Stimulated activated effector memory CD8-positive, alpha-beta T cell treated with anti-CD3 and anti-CD28 coated beads, Interleukin-12 subunit alpha, Interleukin-12 subunit beta, amount 100 ng/mL, for 72 hours (primary cell): ENCODE results near the gene COL13A1.

Experiments used
- ATAC-seq: fragments of 150-1000 bp; cut with Tn5 transposase; 2 replicates; pipeline ENCODE4 v1.10.0; 2021
- DNase-seq, 2 donors: peaks; one replicate each; pipeline ENCODE4 v3.0.0; 2021 to 2022; ENCODE audit warnings: low spot score in 2 of 2
- H3K27ac Mint-ChIP-seq: one replicate; pipeline ENCODE4 v1.8.0; 2022; ENCODE audit warnings: mild to moderate bottlenecking, mixed read lengths
- H3K36me3 Mint-ChIP-seq: one replicate; pipeline ENCODE4 v1.8.0; 2022; ENCODE audit warnings: mild to moderate bottlenecking, mixed read lengths
- H3K4me1 Mint-ChIP-seq: one replicate; pipeline ENCODE4 v1.8.0; 2022; ENCODE audit warnings: mixed read lengths
- H3K4me3 Mint-ChIP-seq: one replicate; pipeline ENCODE4 v1.8.0; 2022; ENCODE audit warnings: mild to moderate bottlenecking, mixed read lengths
- H3K9me3 Mint-ChIP-seq: one replicate; pipeline ENCODE4 v1.8.0; 2022; ENCODE audit warnings: mixed read lengths

The COL13A1 gene

DNA sequence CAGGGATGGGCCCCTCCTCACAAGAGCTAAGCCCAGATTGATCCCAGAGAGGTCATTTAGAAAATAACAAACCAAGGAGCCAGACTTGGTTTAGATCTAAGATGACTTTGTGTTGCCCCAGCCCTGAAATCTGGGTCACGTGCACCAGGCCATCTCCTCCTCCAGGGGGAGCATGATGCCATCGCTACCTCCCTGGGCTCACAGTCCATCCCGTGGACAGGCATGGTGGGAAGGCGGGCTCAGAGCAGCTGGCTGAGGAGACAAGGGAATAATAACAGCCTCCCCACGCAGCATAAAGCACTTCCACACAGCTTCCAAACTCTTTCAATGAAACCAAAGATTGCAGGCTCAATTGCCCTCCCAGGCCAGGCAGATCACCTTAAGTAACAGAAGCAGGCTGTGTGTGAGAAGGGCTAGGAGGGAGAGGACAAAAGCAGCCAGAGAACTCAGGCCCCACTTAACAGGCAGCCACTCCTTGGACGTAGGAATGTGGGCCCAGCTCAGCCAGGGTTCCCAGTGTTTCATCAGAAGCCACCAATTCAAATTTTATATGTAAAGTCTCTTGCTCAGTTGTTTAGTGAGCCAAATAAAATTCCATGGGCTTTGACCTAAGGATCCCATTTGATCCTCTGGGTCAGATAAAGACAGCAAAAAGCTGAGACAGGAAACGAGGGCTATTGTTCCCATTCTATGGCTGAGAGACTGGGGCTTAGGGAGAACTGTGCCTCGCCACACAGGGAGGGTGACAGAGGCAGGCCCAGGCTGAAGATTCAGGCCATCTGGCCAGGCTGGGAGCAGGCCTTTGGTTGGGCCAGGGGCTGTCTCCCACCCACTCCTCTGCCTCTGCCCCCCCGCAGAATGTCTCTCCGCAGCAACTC lies 100.2 kb downstream of the COL13A1 start:
- H3K36me3 Mint-ChIP-seq, result no peaks in the 10 kb centered on the region
- no peaks in the 10 kb centered on the region for H3K9me3 Mint-ChIP-seq
- peak in 1 of 2 donors; percentile 55 for DNase-seq
- H3K4me1 Mint-ChIP-seq, result no peaks in the 10 kb centered on the region
- H3K27ac Mint-ChIP-seq, result no peak overlapping the region
- peak; percentile 29 for ATAC-seq
- no peak overlapping the region for H3K4me3 Mint-ChIP-seq

DNA sequence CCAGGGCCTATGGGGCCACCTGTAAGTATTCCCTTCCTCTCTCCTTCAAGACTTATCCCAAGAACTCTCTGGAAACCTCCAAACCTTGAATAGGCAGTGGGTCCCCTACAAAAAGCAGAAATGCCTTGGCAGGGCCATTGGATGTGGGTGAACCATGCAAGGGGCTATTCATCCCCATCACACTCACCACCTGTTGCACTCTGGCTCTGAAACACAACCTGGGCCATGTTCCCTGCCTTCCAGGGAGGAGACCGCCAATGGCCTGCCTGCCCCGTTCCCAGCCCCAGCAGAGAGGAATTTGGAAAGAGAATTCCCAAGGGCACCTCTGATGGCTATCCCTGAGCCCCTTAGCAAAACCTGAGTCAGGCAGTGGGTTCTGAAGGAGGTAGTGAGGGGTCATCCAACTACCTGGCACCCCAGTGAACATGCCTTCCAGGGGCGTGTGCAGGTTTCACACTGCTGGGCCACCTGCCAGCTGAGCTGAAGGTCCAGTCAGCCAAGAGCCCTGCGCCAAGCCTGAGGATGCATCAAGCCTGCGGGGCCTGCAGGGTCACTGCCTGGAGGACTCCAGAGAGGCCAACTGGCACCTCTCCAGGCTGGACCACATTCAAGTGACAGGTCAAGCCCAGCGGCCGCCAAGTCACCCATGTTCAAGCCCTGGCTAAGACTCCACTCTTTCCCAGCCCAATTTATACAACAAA lies 101.3 kb downstream of the COL13A1 start:
- no peak for ATAC-seq
- H3K27ac Mint-ChIP-seq, result no peak overlapping the region
- no peaks in the 10 kb centered on the region for H3K36me3 Mint-ChIP-seq
- no peaks in the 10 kb centered on the region for H3K9me3 Mint-ChIP-seq
- no peaks in the 10 kb centered on the region for H3K4me1 Mint-ChIP-seq
- DNase-seq, result no peak
- no peak overlapping the region for H3K4me3 Mint-ChIP-seq

DNA sequence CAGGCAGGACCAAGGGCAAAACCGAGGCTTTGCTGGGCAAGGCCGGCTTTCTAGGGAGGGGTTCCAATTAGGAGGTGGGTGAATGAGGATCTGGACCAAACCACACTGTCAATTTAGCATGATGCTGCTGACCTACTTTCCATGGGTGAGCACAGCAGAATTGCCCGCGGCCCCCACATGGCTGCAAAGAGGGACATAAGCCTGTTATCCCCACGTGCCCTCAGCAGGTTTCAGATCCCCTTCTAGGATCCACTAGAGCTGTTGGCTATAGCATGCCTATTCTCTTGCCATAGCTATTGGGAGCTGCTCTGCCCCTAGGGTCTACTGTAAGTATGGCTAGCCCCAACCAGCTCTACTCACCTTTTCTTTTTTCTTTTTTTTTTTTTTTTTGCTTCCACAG lies 102.8 kb downstream of the COL13A1 start:
- Mint-ChIP-seq H3K4me3 (no peak overlapping the region), H3K36me3 (no peaks in the 10 kb centered on the region), H3K9me3 (no peaks in the 10 kb centered on the region), H3K27ac (no peak overlapping the region), H3K4me1 (no peaks in the 10 kb centered on the region)
- DNase-seq (no peak), ATAC-seq (no peak)

DNA sequence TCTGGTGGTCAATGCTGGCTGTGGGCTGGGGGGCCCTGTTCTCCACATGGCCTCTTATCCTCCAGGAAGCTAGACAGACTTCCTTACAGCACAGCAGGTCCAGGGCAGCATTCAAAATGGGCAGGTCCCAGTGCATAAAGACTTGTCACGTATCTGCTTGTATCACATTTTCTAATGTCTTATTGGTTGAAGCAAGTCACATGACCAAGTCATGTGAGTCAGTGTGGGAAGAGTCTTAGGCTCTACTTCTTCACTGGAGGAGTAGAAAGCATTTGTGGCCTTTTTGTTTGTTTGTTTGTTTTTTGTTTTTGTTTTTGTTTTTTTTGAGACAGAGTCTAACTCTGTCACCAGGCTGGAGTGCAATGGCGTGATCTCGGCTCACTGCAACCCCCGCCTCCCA lies 104.7 kb downstream of the COL13A1 start:
- DNase-seq, result no peak
- no peak for ATAC-seq
- no peaks in the 10 kb centered on the region for H3K36me3 Mint-ChIP-seq
- no peak overlapping the region for H3K4me3 Mint-ChIP-seq
- no peak overlapping the region for H3K27ac Mint-ChIP-seq
- no peaks in the 10 kb centered on the region for H3K9me3 Mint-ChIP-seq
- no peaks in the 10 kb centered on the region for H3K4me1 Mint-ChIP-seq

DNA sequence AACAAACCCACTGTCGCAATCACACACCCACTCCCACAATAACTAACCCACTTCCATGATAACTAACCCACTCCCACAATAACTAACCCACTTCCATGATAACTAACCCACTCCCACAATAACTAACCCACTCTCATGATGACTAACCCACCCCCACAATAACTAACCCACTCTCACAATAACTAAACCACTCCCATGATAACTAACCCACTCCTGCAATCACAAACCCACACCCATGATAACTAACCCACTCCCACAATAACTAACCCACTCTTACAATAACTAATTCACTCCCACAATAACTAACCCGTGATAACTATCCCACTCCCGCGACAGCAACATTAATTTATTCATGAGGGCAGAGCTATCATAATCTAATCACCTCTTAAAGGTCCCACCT lies 105.8 kb downstream of the COL13A1 start:
- DNase-seq (no peak), ATAC-seq (no peak)
- no peak overlapping the region for H3K27ac Mint-ChIP-seq
- no peaks in the 10 kb centered on the region for H3K36me3 Mint-ChIP-seq
- H3K4me3 Mint-ChIP-seq, result no peak overlapping the region
- H3K4me1 Mint-ChIP-seq, result no peaks in the 10 kb centered on the region
- H3K9me3 Mint-ChIP-seq, result no peaks in the 10 kb centered on the region

DNA sequence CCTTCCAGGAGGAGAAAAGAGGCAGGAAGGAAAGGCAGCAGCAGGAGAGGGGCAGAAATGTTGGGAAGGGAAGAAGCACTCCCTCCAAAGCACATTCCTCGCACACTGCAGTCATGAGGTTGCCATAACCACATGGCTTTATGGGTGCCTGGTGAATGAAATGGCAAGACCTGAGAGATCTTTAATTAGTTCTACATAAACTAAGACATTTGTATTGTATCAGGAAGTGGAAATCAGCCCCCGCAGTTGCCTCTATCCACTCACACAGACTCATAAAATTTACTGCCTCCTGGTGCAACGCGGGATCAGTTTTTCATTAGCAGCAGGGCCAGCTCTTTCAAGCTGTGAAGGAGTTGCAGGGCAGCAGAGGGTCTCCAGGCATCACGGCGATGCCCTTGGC lies 106.4 kb downstream of the COL13A1 start:
- Mint-ChIP-seq H3K27ac (no peak overlapping the region), H3K4me3 (no peak overlapping the region), H3K9me3 (no peaks in the 10 kb centered on the region), H3K36me3 (no peaks in the 10 kb centered on the region), H3K4me1 (no peaks in the 10 kb centered on the region)
- ATAC-seq (no peak), DNase-seq (no peak)

DNA sequence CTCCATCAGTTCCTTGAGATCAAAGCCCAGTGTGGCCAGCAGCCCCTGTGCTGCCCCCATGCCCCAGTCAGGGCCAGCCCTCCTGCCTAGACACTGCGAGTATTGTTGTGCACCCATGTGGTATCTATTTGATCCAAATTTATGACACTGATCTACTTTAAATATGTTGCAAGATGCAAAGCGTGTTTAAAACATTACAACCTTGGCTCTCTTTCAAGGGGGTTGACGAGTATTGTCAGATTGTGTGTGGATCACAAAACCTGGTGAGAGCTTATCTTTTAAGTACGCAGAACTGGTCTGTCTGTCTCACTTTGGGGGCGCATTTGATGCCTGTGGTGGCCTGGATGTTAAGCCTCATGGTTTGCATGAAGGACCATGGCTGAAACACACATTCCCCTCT lies 108.9 kb downstream of the COL13A1 start:
- H3K36me3 Mint-ChIP-seq, result no peaks in the 10 kb centered on the region
- no peak for ATAC-seq
- H3K9me3 Mint-ChIP-seq, result no peaks in the 10 kb centered on the region
- no peak overlapping the region for H3K27ac Mint-ChIP-seq
- no peaks in the 10 kb centered on the region for H3K4me1 Mint-ChIP-seq
- DNase-seq, result no peak
- no peak overlapping the region for H3K4me3 Mint-ChIP-seq

DNA sequence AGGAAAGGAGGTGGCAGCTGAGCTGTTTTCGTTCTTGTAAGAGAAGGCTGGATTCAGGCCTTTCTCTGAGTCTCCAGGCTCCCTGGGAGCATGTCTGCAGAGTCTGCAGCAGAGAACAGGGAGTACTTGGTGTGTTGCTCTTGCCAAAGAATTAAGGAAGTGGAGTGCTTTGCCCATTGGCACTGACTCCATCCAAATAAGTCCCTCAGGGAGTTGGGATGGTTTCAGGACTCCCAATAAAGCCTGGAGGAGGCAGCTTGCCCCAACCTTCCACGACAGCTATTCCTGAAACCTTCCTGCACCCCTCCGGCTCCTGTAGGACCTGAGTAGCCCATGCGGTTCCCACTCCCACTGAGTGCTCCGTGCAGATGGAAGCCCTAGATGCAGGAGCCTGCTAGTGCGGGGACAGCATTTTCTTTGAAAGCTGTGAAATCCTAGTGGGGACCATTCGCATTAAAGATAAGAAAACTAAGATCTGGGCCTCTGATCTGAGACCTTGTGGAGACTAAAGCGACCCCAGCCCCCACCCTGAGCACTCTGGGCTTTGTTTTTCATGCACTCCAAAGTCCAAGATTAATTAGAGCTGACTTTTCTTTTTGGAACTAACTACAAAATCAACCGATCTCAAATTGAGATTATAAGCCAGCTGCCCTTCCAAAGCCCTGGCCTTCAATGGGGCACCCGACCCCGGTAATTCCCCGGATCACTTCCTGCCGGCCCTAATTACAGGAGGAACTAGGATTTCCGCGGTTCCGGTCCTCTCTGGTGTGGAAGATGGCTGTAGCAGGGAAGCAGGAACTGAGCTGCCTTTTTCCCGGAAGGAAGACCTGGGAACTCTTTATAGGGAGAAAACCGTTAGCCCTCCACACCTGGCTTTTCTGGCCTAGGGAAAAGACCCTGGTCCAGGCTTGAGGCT lies 110.2 kb downstream of the COL13A1 start:
- ATAC-seq, result no peak
- no peaks in the 10 kb centered on the region for H3K36me3 Mint-ChIP-seq
- H3K9me3 Mint-ChIP-seq, result no peaks in the 10 kb centered on the region
- DNase-seq, result no peak
- no peak overlapping the region for H3K4me3 Mint-ChIP-seq
- no peaks in the 10 kb centered on the region for H3K4me1 Mint-ChIP-seq
- no peak overlapping the region for H3K27ac Mint-ChIP-seq

DNA sequence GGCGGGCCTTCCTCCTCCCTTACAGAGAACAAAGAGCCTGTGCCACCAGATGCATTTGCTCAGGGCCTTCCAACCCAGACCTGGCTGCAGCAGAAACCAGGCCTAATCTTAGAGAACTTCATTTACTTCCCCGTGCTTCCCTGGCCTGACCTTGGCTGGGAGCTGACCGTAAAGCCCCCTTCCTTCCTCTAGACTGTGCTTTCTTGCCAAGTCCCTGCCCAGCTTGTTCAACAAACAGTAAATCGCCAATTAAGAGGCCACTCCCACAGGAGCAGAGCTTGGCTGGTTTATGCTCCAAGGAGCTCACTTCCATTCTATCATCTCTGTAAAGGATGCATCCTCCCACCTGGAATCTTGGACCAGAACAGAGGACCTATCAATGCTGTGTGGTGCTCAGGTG lies 110.9 kb downstream of the COL13A1 start:
- no peak for ATAC-seq
- no peak for DNase-seq
- H3K4me1 Mint-ChIP-seq, result no peaks in the 10 kb centered on the region
- no peak overlapping the region for H3K4me3 Mint-ChIP-seq
- no peaks in the 10 kb centered on the region for H3K36me3 Mint-ChIP-seq
- H3K9me3 Mint-ChIP-seq, result no peaks in the 10 kb centered on the region
- H3K27ac Mint-ChIP-seq, result no peak overlapping the region

DNA sequence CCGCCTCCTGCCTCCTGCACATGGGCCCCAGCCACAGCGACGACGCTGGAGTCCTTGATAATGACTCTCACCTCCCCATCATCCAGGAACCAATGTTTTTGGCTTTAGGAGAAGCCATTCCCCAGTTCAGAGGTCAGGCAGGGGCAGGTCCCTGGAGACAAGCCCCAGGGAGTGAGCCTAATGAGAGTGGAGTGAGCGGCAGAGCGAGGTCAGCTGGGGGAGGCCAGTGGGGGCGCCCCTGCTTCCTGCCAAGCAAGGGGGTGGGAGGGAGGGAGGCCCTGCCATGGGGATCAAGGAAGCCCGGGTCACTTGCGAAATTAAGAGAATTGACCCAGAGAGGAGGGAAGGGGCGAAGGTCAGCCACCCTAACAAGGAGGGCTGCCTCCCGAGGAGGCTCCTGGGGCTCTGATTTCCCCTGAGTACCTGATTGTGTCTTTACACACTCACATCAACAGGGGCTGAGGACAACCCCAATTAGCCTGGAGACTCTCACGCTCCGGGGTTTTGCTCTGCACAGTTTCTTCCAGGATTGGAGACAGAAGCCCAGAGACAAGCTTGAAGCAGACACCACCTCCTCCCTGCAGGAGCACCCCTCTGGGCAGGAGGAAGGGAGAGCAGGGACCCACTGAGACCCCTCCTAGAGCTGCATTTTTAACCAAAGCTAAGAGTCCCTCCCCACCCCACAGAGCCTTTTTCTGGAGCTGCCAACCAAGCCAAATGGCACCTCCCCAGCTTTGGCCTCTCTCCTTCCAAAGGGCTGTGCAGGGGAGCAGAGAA lies 112.1 kb downstream of the COL13A1 start:
- Mint-ChIP-seq H3K9me3 (no peaks in the 10 kb centered on the region), H3K27ac (no peak overlapping the region), H3K4me3 (no peak overlapping the region), H3K4me1 (no peaks in the 10 kb centered on the region), H3K36me3 (no peaks in the 10 kb centered on the region)
- ATAC-seq, result no peak
- DNase-seq, result no peak

DNA sequence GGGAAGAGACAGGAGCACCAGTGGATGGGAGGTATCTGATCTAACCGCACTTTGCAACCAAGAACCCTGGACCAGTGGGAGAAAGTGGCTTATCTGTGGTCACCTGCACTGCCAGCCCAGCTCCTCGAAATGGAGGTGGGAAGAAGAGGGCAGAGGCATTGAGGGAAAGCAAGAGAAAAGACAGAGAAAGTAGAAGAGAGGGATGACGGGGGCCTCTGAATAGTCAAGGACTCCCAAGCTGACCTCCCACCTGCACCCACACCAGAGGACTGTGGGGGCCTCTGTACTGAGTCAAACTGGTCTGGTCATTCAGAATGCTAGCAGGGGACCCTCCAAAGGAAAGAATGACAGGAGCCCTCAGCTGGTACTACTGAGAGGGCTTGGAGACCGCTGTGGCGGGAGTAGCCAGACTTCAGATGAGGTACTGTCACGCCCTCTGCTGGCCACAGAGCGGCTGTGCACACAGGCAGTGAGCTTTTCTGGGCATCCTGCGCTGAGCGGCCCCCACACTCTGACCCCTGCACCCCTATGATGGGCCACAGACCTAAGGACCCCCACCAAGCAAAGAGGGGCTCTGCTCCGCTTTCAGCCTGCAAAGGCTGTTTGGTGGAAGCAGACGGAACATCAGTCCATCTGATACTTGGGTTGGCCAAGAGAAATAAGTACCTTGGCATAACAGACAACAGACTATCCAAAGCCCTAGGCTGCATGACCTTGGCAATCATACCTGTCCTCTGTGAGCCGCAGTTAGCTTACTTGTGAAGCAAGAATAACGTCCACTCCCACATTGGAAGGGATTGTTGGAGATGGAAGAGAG lies 112.9 kb downstream of the COL13A1 start:
- peak; percentile 44 to 78 for DNase-seq
- Mint-ChIP-seq H3K4me1 (no peaks in the 10 kb centered on the region), H3K36me3 (no peaks in the 10 kb centered on the region), H3K4me3 (no peak overlapping the region), H3K27ac (no peak overlapping the region), H3K9me3 (no peaks in the 10 kb centered on the region)
- ATAC-seq, result peak; percentile 61

DNA sequence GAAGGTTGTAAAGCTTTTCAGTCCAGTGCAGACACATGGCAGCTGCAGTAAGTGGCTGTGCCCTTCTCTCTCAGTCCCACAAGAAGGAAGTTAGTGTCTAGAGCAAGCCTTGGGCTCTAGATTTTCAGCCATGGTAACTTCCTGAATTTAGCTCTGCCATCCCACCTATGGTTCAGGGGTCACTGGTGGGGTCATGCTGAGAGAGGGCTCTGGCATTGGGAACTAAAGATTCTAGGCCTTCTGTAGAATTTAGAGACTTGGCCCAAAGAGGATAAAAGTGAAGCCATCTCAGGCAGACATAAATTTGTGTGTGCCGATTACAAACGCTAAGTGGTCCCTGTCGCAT lies 113.5 kb downstream of the COL13A1 start:
- H3K9me3 Mint-ChIP-seq, result no peaks in the 10 kb centered on the region
- H3K4me1 Mint-ChIP-seq, result no peaks in the 10 kb centered on the region
- H3K4me3 Mint-ChIP-seq, result no peak overlapping the region
- no peak overlapping the region for H3K27ac Mint-ChIP-seq
- H3K36me3 Mint-ChIP-seq, result no peaks in the 10 kb centered on the region
- DNase-seq (no peak), ATAC-seq (no peak)

DNA sequence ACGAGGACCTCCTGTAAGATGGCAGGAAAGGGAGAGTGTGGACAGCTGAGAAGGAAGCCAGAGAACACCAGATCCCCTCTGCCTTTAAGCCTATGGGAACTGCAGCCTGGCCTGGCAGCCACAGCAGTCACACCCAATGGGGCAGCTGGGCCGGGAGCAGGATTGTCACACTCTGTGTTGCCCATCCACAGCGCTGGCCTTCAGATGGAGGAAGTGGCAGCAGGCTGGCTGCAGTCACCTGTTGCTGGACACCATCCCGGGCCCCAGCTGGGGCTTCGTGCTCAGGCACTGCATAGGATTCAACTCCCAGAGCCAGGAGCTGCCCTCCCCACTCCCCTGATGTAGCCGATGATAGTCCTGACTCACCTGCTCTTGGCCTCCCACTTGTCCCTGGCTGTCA lies 114.4 kb downstream of the COL13A1 start:
- ATAC-seq (no peak), DNase-seq (no peak)
- Mint-ChIP-seq H3K36me3 (no peaks in the 10 kb centered on the region), H3K27ac (no peak overlapping the region), H3K4me1 (no peaks in the 10 kb centered on the region), H3K9me3 (no peaks in the 10 kb centered on the region), H3K4me3 (no peak overlapping the region)

DNA sequence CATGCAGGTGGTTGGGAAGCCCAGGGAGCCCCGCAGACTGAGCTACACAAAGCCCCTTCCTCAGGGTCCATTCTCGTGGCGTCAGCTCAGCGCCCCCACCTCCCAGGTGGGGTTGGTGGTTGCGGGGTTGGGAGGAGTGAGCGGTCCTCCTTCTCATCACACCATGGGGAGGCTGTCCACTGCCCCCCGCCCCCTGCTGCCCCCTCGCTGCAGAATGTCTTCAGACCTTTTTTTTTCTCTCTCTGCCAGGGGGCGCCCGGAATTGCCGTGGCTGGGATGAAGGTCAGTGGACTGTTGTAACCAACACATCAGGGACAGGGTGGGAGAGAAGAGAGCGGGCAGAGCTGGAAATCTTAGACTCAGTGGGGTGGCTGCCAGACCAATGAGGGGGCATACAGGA lies 116.3 kb downstream of the COL13A1 start:
- H3K27ac Mint-ChIP-seq, result no peak overlapping the region
- H3K4me1 Mint-ChIP-seq, result no peaks in the 10 kb centered on the region
- no peaks in the 10 kb centered on the region for H3K9me3 Mint-ChIP-seq
- H3K36me3 Mint-ChIP-seq, result no peaks in the 10 kb centered on the region
- ATAC-seq (no peak), DNase-seq (no peak)
- no peak overlapping the region for H3K4me3 Mint-ChIP-seq
